NCI-H128 (cell line): ENCODE data around the gene TC2N.
"Not testable (repeated sequence)": the region's sequence is repeated elsewhere in the genome, so short reads cannot be mapped to it uniquely, and the experiment has no call there.

Source experiments
- DNase-seq: peaks from one replicate; lab custom pipeline; 2025; ENCODE audit not compliant: unreplicated experiment; lab: John Stamatoyannopoulos, UW

The TC2N gene

GRCh38 chr14:91835197-91835919, 32.0 kb downstream of the TC2N start:
- DNase-seq, result no peak

GRCh38 chr14:91834571-91834970, 32.8 kb downstream of the TC2N start:
- DNase-seq, result no peak

- no peak for DNase-seq
Measured at GRCh38 chr14:91831337-91831736, 36.0 kb downstream of the TC2N start.

GRCh38 chr14:91830777-91831176, 36.6 kb downstream of the TC2N start:
- DNase-seq, result peak; percentile 82

- DNase-seq, result no peak
Measured at GRCh38 chr14:91829511-91829910, 37.8 kb downstream of the TC2N start.

GRCh38 chr14:91827746-91828145, 39.6 kb downstream of the TC2N start:
- no peak for DNase-seq

GRCh38 chr14:91817566-91818325, 49.6 kb downstream of the TC2N start:
- DNase-seq, result no peak

GRCh38 chr14:91814317-91814716, 53.0 kb downstream of the TC2N start:
- DNase-seq, result no peak

GRCh38 chr14:91810699-91811098, 56.6 kb downstream of the TC2N start:
- no peak for DNase-seq

- no peak for DNase-seq
Measured at GRCh38 chr14:91806716-91807115, 60.6 kb downstream of the TC2N start.

- DNase-seq, result not testable (repeated sequence)
Measured at GRCh38 chr14:91806094-91806493, 61.2 kb downstream of the TC2N start.

GRCh38 chr14:91805659-91806058, 61.7 kb downstream of the TC2N start:
- no peak for DNase-seq

- DNase-seq, result no peak
Measured at GRCh38 chr14:91801358-91801757, 66.0 kb downstream of the TC2N start.

- DNase-seq, result no peak
Measured at GRCh38 chr14:91796617-91797347, 70.6 kb downstream of the TC2N start.

- DNase-seq, result no peak
Measured at GRCh38 chr14:91793704-91794103, 73.6 kb downstream of the TC2N start.

- no peak for DNase-seq
Measured at GRCh38 chr14:91786188-91786587, 81.1 kb downstream of the TC2N start.

GRCh38 chr14:91780452-91780851, 86.9 kb downstream of the TC2N start:
- no peak for DNase-seq

GRCh38 chr14:91778217-91778616, 89.1 kb downstream of the TC2N start:
- DNase-seq, result no peak

GRCh38 chr14:91774140-91775096, 92.9 kb downstream of the TC2N start:
- no peak for DNase-seq

- no peak for DNase-seq
Measured at GRCh38 chr14:91770185-91770584, 97.2 kb downstream of the TC2N start.
